ENCODE data around the gene ING5. TPM values are rescaled to one million over a fixed set of nuclear protein-coding genes. Genes with fewer than 3 reads are reported as not detected.
"Not testable (repeated sequence)": the region's sequence is repeated elsewhere in the genome, so short reads cannot be mapped to it uniquely, and the experiment has no call there.

ING5 gene
- total RNA-seq, 4 donors from 2014 or later = 33.1 to 105 (median 73.5) TPM

DNA sequence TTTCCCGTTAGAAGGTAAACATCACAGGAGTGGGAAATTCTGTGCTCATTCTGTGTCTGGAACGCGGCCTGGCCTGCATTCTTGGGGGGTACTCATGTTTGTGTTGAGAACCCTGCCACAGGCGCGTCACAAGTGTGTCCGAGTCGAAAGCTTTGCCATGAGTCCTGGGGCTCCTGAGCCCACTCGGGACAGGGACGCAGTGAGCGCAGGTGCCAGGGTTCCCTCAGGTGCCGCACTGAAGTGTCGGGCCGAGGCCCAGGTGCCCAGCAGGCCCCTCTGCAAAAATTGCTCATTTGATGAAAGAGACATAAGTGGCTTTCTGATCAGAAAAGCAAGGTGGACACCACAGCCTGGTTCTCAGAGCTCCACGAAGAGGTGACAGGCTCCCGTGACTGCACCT, 37.3 kb downstream of the ING5 start:
- Histone ChIP-seq H3K36me3 (peaks cover 0 to 25% (median 0%) of the 10 kb centered on the region in 3 donors), H3K9me3 (no peaks in the 10 kb centered on the region), H3K27ac (no peak overlapping the region), H3K4me3 (no peak overlapping the region), H3K27me3 (no peaks in the 10 kb centered on the region), H3K4me1 (peaks cover 0 to 9% (median under 1%) of the 10 kb centered on the region in 4 donors)
- DNase-seq = no peak
- no peak for TF ChIP-seq POLR2A (IDR thresholded peaks at IDR 0.05)
- TF ChIP-seq, protein P1, sequence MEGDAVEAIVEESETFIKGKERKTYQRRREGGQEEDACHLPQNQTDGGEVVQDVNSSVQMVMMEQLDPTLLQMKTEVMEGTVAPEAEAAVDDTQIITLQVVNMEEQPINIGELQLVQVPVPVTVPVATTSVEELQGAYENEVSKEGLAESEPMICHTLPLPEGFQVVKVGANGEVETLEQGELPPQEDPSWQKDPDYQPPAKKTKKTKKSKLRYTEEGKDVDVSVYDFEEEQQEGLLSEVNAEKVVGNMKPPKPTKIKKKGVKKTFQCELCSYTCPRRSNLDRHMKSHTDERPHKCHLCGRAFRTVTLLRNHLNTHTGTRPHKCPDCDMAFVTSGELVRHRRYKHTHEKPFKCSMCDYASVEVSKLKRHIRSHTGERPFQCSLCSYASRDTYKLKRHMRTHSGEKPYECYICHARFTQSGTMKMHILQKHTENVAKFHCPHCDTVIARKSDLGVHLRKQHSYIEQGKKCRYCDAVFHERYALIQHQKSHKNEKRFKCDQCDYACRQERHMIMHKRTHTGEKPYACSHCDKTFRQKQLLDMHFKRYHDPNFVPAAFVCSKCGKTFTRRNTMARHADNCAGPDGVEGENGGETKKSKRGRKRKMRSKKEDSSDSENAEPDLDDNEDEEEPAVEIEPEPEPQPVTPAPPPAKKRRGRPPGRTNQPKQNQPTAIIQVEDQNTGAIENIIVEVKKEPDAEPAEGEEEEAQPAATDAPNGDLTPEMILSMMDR (IDR thresholded peaks at IDR 0.05) = no peak

DNA sequence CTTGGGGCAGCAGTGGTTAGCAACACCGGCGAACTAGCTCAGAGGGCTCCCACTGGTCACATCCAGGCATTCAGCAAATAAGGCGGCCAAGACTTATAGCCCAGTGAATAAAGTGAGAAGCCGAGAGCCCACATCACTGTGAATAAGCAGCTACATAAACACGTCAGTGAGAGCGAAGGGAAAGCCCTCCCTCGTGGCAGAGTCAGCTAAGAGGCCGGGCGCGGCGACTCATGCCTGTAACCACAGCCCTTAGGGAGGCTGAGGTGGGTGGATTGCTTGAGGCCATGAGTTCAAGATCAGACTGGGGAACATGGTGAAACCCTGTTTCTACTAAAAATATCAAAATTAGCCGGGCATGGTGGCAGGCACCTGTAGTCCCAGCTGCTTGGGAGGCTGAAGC, 37.8 kb downstream of the ING5 start:
- H3K9me3 ChIP-seq = no peaks in the 10 kb centered on the region
- H3K36me3 ChIP-seq = peaks cover 0 to 30% (median 0%) of the 10 kb centered on the region in 3 donors
- peaks cover 0 to 8% (median 0%) of the 10 kb centered on the region in 4 donors for H3K4me1 ChIP-seq
- TF ChIP-seq, protein P1 (IDR thresholded peaks at IDR 0.05) = no peak
- TF ChIP-seq POLR2A (IDR thresholded peaks at IDR 0.05) = no peak
- no peak overlapping the region for H3K27ac ChIP-seq
- no peak for DNase-seq
- no peak overlapping the region for H3K4me3 ChIP-seq
- H3K27me3 ChIP-seq = no peaks in the 10 kb centered on the region

DNA sequence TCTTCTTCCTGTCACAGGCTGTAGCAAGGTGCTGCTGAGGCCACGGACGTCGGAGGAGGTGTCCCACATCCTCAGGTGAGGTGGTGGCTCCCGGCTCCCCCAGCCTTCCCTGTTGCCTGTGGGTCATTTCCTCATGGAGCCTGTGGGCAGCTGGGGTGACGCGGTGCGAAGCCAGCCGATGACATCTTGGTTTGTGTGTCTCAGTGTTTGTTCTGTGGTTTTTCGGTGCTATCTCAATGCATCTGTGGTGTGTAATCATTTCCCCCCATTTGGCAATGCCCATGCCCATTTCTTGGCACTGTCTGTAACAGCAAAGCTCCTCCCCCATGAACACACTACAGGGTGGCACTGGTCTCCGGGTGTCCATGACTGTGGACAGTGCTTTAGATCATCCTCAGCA, 39.2 kb downstream of the ING5 start:
- peaks cover 0 to 44% (median 0%) of the 10 kb centered on the region in 3 donors for H3K36me3 ChIP-seq
- peaks cover 0 to 3% (median 0%) of the 10 kb centered on the region in 4 donors for H3K4me1 ChIP-seq
- TF ChIP-seq POLR2A (IDR thresholded peaks at IDR 0.05) = no peak
- TF ChIP-seq, protein P1 (IDR thresholded peaks at IDR 0.05) = no peak
- no peak overlapping the region for H3K4me3 ChIP-seq
- DNase-seq = no peak
- H3K27me3 ChIP-seq = no peaks in the 10 kb centered on the region
- no peak overlapping the region for H3K27ac ChIP-seq
- H3K9me3 ChIP-seq = no peaks in the 10 kb centered on the region

DNA sequence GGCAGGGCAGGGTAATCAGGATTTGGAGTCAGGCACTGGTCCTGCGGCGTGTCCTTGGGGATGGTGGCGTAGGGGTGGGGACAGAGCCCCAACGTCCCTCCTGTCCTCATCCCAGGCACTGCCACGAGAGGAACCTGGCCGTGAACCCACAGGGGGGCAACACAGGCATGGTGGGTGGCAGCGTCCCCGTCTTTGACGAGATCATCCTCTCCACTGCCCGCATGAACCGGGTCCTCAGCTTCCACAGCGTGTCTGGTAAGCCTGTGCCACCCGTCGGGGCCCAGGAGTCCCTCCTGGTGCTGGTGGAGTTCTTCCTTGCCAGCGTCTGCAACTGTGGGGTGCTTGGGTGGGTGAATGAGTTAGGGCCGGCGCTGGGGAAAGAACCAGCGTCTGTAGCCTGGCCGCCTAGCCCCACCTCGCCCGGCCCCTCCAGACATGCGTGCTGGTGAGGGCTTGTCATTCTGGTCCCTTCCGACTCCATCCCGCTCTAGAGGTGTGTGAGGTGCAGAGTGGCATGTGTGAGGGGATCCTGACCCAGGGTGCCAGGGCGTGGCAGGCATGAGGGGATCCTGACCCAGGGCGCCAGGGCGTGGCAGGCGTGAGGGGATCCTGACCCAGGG, 40.6 kb downstream of the ING5 start:
- Histone ChIP-seq H3K4me3 (no peak overlapping the region), H3K27ac (no peak overlapping the region), H3K36me3 (peaks cover 0 to 44% (median 0%) of the 10 kb centered on the region in 3 donors), H3K27me3 (no peaks in the 10 kb centered on the region), H3K4me1 (no peaks in the 10 kb centered on the region), H3K9me3 (no peaks in the 10 kb centered on the region)
- TF ChIP-seq POLR2A (IDR thresholded peaks at IDR 0.05) = no peak
- TF ChIP-seq, protein P1 (IDR thresholded peaks at IDR 0.05) = no peak
- no peak for DNase-seq

DNA sequence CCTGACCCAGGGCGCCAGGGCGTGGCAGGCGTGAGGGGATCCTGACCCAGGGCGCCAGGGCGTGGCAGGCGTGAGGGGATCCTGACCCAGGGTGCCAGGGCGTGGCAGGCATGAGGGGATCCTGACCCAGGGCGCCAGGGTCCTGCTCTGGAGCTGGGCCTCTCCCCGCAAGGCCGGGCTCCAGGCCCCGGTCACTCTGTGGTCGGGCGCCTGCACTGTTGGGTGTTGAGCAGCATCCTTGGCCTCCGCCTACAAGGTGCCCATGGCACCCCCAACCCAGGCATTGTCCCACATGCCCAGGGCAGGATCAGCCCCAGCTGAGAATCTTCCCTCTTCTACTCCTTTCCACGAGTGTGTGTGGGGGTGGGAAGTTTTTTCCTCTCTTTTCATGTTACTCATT, 41.2 kb downstream of the ING5 start:
- H3K4me1 ChIP-seq, H3K4me3 ChIP-seq, H3K27ac ChIP-seq, H3K9me3 ChIP-seq, DNase-seq, H3K27me3 ChIP-seq: not testable (repeated sequence)
- H3K36me3 ChIP-seq = peaks cover 0 to 44% (median 0%) of the 10 kb centered on the region in 3 donors

DNA sequence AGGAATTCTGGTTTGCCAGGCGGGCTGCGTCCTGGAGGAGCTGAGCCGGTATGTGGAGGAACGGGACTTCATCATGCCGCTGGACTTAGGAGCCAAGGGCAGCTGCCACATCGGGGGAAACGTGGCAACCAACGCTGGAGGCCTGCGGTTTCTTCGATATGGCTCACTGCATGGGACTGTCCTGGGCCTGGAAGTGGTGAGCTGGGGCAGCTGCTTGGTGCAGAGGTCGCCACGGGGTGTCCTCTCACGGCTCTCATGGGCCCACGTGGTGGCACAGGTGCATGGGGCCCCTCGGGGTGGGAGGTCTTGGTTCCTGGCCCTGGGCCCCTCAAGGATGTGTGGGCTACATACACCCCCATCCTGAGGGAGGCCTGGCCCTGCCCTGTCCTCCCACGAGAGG, 41.8 kb downstream of the ING5 start:
- Histone ChIP-seq H3K4me1 (no peaks in the 10 kb centered on the region), H3K27ac (no peak overlapping the region), H3K9me3 (no peaks in the 10 kb centered on the region), H3K4me3 (no peak overlapping the region), H3K36me3 (peaks cover 0 to 48% (median 0%) of the 10 kb centered on the region in 3 donors), H3K27me3 (no peaks in the 10 kb centered on the region)
- DNase-seq = no peak
- no peak for TF ChIP-seq POLR2A (IDR thresholded peaks at IDR 0.05)
- TF ChIP-seq, protein P1 (IDR thresholded peaks at IDR 0.05) = no peak
